HT1080 (cell line): Measurements from ENCODE around the gene CERKL. TPM values are rescaled to one million over a fixed set of nuclear protein-coding genes. Genes with fewer than 3 reads are reported as not detected.
"Not testable (repeated sequence)": the region's sequence is repeated elsewhere in the genome, so short reads cannot be mapped to it uniquely, and the experiment has no call there.

ENCODE experiments used
- DNase-seq: peaks from one replicate; pipeline ENCODE4 v3.0.0-alpha.2; 2015; ENCODE audit warnings: low read depth
- polyA plus RNA-seq, 2 experiments: library from polyadenylated mRNA; depleted of rRNA; stranded (reverse); fragments of >200 nt; gene quantifications; 2 replicates each; pipeline ENCODE4 v1.2.3, GENCODE V29; 2015
- total RNA-seq: library from RNA; depleted of rRNA; stranded (reverse); fragments of >200 nt; shearing (Covaris generic); gene quantifications from 2 replicates; pipeline ENCODE4 v1.2.3, GENCODE V29; 2014; rRNA removed

Gene CERKL
- total RNA-seq = 0.03 TPM in 1 of 2 replicates, not detected in the other
- polyA plus RNA-seq (2015; cell fraction: cytosol; rRNA removed) = 0.03 and 0.10 TPM in 2 replicates
- 0.10 and 0.14 TPM in 2 replicates for polyA plus RNA-seq (2015; cell fraction: nucleus; rRNA removed)

- no peak for DNase-seq
Observed at GRCh38 chr2:181656450-181657291, at the start of gene CERKL. TSS of gene CERKL (minus strand) at chr2:181657105. CDS start at chr2:181657006, 99 bp downstream.

- DNase-seq = not testable (repeated sequence)
Observed at GRCh38 chr2:181702519-181702918, 45.6 kb upstream of the CERKL start.

- no peak for DNase-seq
Observed at GRCh38 chr2:181698223-181698622, 41.3 kb upstream of the CERKL start.

GRCh38 chr2:181697571-181697970, 40.7 kb upstream of the CERKL start:
- no peak for DNase-seq

GRCh38 chr2:181697126-181697525, 40.2 kb upstream of the CERKL start:
- DNase-seq = no peak

DNA sequence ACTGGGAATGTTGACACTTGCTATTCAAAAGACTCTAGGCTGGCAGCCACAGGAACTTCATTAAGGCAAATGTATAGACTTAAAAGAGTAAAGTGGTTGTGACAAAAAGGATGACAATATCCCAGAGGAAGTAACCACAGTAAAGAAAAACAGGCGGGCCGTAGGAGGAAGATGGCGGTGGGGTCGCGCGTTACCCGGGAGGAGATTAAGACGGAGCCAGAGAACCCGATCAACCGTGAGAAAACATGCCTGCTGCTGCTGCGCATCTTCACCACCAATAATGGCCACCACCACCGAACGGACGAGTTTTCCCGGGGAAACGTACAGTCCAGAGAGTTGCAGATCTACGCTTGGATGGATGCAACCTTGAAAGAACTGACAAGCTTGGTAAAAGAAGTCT, 37.4 kb upstream of the CERKL start:
- DNase-seq = no peak

GRCh38 chr2:181690860-181691259, 34.0 kb upstream of the CERKL start:
- no peak for DNase-seq

- DNase-seq = no peak
Observed at GRCh38 chr2:181686576-181687185, 29.8 kb upstream of the CERKL start.

GRCh38 chr2:181685150-181685688, 28.3 kb upstream of the CERKL start:
- peak; percentile 9 for DNase-seq

DNA sequence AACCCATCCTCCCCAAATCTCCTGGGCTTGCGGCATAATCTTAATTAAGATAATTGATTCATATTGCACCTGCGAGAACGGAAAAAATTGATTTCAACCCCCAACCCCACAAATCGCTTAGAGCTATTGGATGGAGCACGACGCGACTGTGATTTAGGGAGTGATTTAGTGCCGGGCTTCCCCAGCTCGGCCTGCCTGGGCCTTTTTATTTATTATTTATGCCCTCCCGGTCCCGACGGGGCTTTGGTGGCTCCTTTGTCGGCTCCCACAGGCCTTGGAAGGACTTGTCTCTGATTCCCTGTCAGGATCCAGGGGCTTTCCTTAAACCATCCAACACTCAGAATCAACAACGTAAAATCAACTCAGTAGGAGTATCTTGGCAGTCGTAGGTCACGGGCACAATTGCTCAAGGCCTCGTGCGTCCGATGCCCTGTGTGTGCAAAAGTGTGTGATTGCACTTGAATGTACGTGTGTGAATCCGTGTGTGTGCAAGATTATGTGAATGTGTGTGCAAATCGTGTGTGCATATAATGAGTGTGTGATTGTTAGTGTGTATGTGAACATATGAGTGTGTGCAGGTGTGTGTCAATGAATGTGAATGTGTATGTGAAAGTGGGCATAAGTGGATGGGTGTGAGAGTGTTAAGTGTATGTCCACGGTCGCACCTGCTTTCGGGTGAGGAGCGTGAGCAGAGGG, 27.7 kb upstream of the CERKL start:
- no peak for DNase-seq

GRCh38 chr2:181683518-181684453, 26.9 kb upstream of the CERKL start:
- no peak for DNase-seq

DNA sequence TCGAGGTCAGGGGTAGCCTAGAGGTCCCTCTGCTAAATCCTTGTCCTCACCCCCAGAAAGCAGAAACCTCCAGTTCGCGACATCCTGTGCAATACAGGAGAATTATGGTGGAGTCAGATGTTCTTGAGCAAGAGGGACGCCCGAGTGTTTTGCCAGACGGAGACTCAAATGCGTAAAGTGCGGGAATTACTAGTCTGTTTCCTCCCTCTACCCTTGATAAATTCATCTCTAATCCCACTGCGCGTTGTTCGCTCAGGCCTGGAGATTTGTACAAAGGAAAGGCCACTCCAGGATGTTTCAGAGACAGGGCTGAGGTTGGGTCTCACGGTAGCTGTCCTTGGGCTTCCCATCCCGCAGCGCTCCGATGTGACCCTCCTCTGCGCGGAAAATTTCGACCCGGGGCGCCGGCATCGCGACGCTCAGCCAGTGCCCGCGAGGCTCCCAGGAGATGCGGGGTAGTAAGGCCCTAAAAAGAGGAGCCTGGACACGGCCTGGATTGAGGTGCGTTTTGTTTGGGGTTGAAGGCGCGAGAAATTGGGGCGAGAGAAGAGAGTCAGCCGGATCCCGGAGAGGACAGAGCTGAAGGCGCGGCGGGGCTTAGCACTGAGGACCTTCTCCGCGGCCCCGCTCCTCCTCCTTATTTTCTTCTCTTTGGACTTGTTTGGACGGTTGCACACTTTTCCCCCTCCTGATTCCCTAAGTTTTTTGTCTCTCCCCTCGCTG, 26.1 kb upstream of the CERKL start:
- DNase-seq = no peak

GRCh38 chr2:181682026-181682789, 25.3 kb upstream of the CERKL start:
- no peak for DNase-seq

- no peak for DNase-seq
Observed at GRCh38 chr2:181680937-181681811, 24.3 kb upstream of the CERKL start.

GRCh38 chr2:181680055-181680936, 23.4 kb upstream of the CERKL start, which contains the start of gene NEUROD1:
TSS of gene NEUROD1 (minus strand) at chr2:181680517. CDS start at chr2:181678860, 1,657 bp downstream.
- DNase-seq = no peak

DNA sequence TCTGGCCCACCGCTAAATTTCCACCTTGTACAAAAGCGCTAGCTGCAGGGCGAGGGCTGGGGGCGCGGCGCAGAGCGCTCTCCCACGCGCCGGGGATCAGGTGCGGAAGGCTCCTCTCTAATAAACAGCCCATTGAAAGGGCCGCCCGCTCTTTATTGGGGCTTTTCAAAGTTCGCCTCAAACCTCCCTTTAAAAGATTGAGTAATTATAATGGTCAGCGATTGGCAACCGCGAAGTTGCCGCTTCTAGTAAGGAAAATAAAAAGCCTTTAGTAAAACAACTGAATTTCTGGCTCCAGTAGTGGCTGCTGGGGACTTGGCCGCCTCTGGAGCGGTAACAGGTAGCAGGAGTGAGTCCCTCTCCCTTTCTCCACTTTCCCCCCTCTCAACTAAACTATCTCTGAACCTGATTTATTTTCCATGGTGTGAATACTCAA, 22.7 kb upstream of the CERKL start:
- no peak for DNase-seq
